ENCODE data around the gene GNA14.

- TF ChIP-seq POLR2A (IDR thresholded peaks at IDR 0.05) (no peak), CTCF (IDR thresholded peaks at IDR 0.05) (no peak)
Observed at GRCh38 chr9:77594963-77595362, 53.2 kb downstream of the GNA14 start.

All from right lobe of liver (tissue), 4 donors.